CD4-positive, alpha-beta T cell treated with Interferon alpha-2 for 1 hour (primary cell): ENCODE results near the gene TSNAXIP1.
A peak's percentile ranks its signal among the peaks of the same experiment; 100 is the strongest.
"Not testable (repeated sequence)": the region's sequence is repeated elsewhere in the genome, so short reads cannot be mapped to it uniquely, and the experiment has no call there.

Experiments used
- DNase-seq, 2 donors: peaks; one replicate each; pipeline ENCODE4 v3.0.0-alpha.2; 2020 to 2022

Gene TSNAXIP1

GRCh38 chr16:67786491-67786890 is 20.2 kb upstream of the TSNAXIP1 start:
- DNase-seq = no peak

- DNase-seq = no peak
Measured at GRCh38 chr16:67790071-67790470, 16.6 kb upstream of the TSNAXIP1 start.

GRCh38 chr16:67796099-67796718 is 10.5 kb upstream of the TSNAXIP1 start:
- DNase-seq = no peak

GRCh38 chr16:67800338-67800926 is 6.3 kb upstream of the TSNAXIP1 start:
- DNase-seq = no peak

GRCh38 chr16:67801241-67801640 is 5.4 kb upstream of the TSNAXIP1 start:
- no peak for DNase-seq

GRCh38 chr16:67801883-67802282 is 4.8 kb upstream of the TSNAXIP1 start:
- peak; percentile 49 to 54 for DNase-seq

GRCh38 chr16:67803894-67804293 is 2.8 kb upstream of the TSNAXIP1 start:
- DNase-seq = peak in 1 of 2 donors; percentile 60

- no peak for DNase-seq
Measured at GRCh38 chr16:67804853-67805542, 1.7 kb upstream of the TSNAXIP1 start.

- no peak for DNase-seq
Measured at GRCh38 chr16:67805718-67806427, 816 bp upstream of the TSNAXIP1 start.

GRCh38 chr16:67807148-67807682 is 526 bp downstream of the TSNAXIP1 start:
- DNase-seq = no peak

- no peak for DNase-seq
Measured at GRCh38 chr16:67811899-67812298, 5.2 kb downstream of the TSNAXIP1 start.

GRCh38 chr16:67814567-67814966 is 7.9 kb downstream of the TSNAXIP1 start:
- no peak for DNase-seq

- no peak for DNase-seq
Measured at GRCh38 chr16:67820608-67821259, 14.0 kb downstream of the TSNAXIP1 start.

- DNase-seq = no peak
Measured at GRCh38 chr16:67822511-67822910, 15.8 kb downstream of the TSNAXIP1 start.

GRCh38 chr16:67825119-67825518 is 18.4 kb downstream of the TSNAXIP1 start:
- no peak for DNase-seq

GRCh38 chr16:67825906-67826305 is 19.2 kb downstream of the TSNAXIP1 start:
- no peak for DNase-seq

GRCh38 chr16:67828651-67829050 is 22.0 kb downstream of the TSNAXIP1 start:
- no peak for DNase-seq

- no peak for DNase-seq
Measured at GRCh38 chr16:67833030-67833414, 26.3 kb downstream of the TSNAXIP1 start.

GRCh38 chr16:67833415-67834241 is 26.9 kb downstream of the TSNAXIP1 start:
- peak; percentile 91 to 95 for DNase-seq

- DNase-seq = no peak
Measured at GRCh38 chr16:67834242-67834614, 27.5 kb downstream of the TSNAXIP1 start.

- not testable (repeated sequence) for DNase-seq
Measured at GRCh38 chr16:67837190-67837589, 30.5 kb downstream of the TSNAXIP1 start.

- DNase-seq = no peak
Measured at GRCh38 chr16:67837811-67838210, 31.1 kb downstream of the TSNAXIP1 start.
